HG02588 (cell line): ENCODE data around the gene SAMHD1.
"Not testable (repeated sequence)": the region's sequence is repeated elsewhere in the genome, so short reads cannot be mapped to it uniquely, and the experiment has no call there.

Experiments used
- ATAC-seq: cut with Tn5 transposase; IDR thresholded peaks from one replicate; pipeline ENCODE4 v1.9.1; 2021; ENCODE audit warnings: mild to moderate bottlenecking, moderate library complexity; ENCODE audit not compliant: unreplicated experiment

Gene SAMHD1

DNA sequence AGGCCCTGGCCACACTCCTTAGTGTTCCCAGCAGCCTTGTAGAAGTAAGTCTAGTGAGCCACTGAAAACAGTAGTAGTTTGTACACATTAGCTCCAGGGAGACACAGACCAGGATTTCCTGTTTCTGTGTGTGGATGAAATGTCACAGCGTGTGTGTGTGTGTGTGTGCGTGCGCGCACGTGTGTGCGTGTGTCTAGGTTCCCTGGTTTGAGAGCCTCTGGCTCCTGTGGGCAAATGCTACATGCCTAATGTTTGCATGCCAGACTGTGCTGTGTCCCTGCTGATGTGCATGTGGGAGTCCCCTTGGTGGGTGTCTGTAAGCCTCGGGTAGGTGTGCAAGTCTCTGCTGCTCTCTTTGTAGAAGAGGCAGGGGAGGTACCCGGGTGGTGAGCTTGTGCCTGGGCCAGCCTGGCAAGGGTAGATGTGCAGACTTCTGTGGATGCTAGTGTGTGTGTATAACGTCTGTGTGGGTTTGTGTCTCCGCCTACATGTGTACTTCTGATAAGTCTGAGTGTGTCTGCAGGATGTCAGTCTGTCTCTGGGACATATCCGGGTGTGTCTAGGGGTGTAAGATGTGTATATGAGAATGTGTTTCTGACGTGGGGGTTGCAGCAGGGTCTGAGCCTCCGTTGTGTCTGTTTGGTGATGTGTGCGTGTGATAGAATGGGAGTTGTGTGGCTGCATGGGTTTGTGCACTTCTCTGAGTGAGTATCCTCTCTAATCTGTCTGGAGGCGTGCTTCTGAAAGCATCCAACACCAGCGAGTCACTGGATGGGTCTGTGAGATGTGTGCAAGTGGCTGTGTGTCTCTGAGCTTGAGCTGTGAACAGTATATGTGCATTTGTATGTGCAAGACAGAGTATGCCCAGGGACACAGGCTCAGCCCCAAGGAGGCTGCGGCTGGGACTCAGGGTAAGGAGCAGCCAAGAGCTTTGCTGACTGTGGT lies 94.5 kb downstream of the SAMHD1 start:
- no peak for ATAC-seq

DNA sequence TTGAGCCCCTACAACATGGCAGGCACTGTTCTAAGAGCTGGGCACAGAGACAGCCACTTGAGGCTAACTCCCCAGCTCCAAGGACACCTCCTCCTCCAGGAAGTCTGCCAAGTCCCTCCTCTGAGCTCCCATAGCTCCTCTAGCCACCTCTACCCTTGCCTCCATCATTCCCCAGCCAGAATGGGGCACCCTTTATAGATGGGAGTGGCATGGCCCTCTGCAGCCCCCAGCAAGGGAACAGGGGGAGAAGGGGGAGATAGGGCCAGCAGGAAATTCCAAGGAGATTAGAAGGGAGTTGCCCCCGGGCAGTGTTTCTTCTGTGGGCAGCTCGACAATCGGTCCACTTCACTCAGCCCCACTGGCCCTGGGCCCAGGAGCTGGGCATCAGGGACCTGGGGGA lies 95.3 kb downstream of the SAMHD1 start:
- no peak for ATAC-seq

- ATAC-seq: no peak
Measured at GRCh38 chr20:36855241-36855657, 96.3 kb downstream of the SAMHD1 start.

- no peak for ATAC-seq
Measured at GRCh38 chr20:36854348-36855240, 96.9 kb downstream of the SAMHD1 start.

DNA sequence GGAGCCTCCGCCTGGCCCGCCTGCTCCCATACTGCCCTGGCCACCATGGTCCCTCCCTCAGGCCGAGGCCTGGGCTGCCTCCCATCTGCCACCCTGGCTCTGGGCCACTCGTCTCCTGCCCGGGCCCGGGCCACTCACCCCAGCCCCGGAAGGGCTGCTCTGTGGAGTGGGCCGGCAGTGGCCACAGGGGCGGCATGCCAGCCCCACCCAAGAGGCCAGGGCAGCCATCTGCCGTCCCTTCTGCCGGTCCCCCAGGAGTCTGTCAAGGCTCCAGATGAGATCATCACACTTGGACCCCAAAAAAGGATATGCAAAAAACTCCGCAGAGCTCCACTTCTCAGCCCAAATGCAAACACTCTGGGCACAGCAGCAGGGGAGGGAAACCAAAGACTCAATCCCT lies 99.3 kb downstream of the SAMHD1 start:
- no peak for ATAC-seq

DNA sequence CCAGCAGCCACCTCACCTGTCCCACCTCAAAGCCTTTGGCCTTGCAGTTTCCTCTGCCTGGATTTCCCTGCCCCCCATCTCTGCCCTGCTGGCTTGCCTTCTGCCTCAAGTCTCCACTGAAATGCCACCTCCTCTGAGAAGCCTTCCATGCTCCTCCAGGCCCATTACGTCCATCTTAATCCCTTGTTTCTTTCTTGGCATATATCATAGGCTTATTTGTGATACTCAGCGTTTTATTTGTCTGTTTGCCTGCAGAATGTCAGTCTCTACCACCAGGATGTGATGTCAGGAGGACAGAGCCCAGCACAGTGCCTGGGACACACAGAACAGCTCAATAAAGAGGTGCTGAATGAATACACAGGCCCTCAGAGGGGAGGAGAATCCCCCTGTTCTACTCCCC lies 100.0 kb downstream of the SAMHD1 start:
- ATAC-seq: no peak

DNA sequence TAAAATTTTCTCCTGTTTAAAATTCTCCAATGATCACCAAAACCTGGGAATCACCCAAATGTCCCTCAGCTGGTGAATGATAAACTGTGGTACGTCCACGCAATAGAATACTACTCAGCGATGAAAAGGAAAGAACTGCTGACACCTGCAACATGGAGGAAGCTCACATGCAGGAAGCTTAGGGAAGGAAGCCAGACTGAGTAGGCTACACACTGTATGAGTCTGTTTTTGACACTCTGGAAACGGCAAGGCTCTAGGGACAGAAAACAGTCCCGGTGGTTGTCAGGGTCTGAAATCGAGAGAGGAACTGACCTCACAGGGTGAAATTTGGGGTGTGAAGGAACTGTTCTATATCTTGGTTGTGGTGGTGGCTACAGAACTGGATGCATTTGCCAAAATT lies 100.7 kb downstream of the SAMHD1 start:
- no peak for ATAC-seq

DNA sequence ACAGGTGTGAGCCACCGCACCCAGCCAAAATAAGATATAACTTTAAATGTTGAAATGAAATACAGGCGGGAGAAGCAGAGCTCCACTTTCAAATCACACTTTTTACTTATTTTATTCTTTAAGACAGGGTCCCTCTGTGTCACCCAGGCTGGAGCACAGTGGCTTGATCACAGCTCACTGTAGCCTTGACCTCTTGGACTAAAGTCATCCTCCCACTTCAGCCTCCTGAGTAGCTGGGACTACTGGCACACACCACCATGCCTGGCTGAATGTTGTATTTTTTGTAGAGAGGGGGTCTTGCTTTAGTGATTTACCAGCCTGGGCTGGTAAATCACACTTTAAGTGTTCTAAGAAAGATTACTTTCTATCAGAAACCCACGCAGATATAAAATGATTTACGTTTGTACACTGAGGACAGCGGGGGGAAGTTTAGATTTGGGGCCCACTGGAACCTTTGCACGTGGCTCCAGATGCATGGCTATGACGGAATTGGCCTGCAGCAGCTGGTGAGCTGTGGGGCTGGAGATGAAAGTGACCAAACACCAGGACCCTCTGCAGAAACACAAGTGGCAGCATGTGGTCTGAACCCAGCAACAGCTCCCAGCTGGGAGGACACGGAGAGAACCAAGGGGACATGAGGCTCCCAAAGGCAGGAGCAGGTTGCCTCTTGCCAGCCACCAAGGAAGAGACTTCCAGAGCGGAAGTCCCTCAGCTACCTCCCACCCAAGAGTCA lies 102.0 kb downstream of the SAMHD1 start:
- no peak for ATAC-seq

- no peak for ATAC-seq
Measured at GRCh38 chr20:36848677-36849076, 102.8 kb downstream of the SAMHD1 start.

DNA sequence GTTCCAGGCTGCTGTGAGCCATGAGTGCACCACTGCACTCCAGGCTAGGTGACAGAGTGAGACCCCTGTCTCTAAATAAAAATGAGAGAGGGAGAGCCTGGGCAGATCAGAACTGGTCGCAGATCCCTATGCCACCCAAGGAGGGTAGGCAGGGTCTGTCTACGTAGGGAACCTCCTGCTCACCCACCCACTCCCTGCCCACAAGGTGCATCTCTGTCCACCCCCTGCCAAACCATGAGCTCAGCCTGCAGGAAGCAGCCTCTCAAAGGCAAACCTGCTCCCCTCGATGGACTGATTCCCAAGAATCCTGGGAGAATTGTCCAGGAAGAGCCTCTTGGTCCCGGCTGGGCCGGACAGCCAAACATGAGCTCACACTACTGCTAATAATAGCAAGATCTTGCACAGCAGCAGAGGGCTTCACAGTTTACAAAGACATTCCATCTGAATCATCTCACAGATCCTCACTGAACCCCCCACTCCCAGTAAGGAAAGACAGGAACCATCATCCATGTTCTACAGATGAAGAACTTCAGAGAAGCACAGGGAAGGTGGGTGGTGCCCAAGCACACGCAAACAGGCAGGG lies 103.3 kb downstream of the SAMHD1 start:
- ATAC-seq: no peak

- no peak for ATAC-seq
Measured at GRCh38 chr20:36847710-36848040, 103.8 kb downstream of the SAMHD1 start.

DNA sequence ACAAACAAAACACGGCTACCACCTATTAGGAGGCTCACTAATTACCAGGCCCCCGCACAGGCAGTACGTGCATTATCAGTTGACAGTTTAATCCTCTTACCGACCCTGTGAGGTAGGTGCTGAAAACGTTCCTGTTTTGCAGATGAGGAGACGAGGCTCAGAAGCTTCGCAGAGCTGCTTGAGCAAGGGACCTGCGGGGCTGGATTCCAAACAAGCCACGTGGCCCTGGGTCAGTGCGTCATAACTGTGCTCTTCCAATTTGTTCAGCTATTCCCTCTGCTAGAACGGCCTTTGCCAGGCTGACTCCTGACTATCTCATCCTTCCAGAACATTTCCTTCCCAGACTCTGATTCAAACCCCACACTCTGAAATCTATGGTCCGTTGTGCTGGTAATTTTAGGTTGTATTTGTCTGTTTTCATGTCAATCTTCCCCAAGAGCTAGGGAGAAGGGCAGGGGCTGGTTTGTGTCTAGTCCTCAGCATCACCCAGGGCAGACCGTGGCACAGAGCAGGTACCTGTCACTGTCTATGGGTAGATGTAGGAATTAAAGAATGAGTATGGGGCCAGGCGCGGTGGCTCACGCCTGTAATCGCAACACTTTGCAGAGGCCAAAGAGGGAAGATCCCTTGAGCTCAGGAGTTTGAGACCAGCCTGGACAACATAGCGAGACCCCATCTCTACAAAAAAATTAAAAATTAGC lies 104.3 kb downstream of the SAMHD1 start:
- no peak for ATAC-seq

GRCh38 chr20:36845288-36845971 lies 106.1 kb downstream of the SAMHD1 start:
- ATAC-seq: no peak

DNA sequence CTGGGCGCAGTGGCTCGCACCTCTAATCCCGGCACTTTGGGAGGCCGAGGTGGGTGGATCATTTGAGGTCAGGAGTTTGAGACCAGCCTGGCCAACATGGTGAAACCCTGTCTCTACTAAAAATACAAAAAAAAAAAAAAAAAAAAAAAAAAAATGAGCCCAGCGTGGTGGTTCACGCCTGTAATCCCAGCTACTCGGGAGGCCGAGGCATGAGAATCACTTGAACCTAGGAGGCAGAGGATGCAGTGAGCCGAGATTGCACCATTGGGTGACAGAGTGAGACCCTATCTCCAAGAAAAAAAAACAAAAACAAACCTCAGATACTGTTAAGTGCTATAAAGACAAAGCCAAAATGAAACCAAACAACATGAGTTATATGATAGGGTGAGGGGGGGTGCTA lies 110.5 kb downstream of the SAMHD1 start:
- ATAC-seq: not testable (repeated sequence)
